Hematopoietic multipotent progenitor cell treated with erythropoietin and hydrocortisone succinate and interleukin-3 and kit ligand, for 15 days (in vitro differentiated cells): ENCODE results near the gene SCN8A.
"Not testable (repeated sequence)": the region's sequence is repeated elsewhere in the genome, so short reads cannot be mapped to it uniquely, and the experiment has no call there.

Source experiments
- DNase-seq: peaks from one replicate; pipeline ENCODE4 v3.0.0-alpha.2; 2015; ENCODE audit warnings: low spot score

SCN8A gene

GRCh38 chr12:51771008-51771407, 180.0 kb downstream of the SCN8A start:
- no peak for DNase-seq

DNA sequence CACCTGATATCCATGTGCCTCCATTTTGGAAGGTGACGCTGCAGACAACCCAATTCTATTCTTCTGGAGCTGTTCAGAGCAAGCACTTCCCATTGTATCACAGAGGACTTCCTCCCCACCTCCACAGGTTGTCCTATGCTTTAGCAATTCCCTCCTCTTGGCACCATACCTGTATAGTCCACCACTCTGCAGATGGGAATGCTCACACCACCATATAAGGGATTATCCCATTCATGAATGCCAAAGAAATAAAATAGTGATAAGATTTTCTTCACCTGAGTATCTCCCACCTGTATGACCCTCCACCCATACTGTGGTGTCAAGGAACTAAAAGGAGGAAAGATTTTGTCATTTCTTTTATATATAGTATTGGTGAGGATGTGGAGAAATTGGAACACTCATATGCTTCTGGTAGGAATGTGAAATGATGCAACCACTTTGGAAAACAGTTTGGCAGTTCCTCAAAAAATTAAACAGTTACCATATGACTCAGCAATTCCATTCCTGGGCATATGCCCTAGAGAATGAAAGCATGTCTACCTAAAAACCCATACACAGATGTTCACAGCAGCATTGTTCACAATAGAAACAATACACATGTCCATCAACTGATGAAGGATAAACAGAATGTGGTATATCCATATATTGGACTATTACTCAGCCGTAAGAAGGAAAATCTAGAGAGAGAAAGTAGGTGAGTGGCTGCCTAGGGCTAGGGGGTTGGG, 182.3 kb downstream of the SCN8A start:
- no peak for DNase-seq

DNA sequence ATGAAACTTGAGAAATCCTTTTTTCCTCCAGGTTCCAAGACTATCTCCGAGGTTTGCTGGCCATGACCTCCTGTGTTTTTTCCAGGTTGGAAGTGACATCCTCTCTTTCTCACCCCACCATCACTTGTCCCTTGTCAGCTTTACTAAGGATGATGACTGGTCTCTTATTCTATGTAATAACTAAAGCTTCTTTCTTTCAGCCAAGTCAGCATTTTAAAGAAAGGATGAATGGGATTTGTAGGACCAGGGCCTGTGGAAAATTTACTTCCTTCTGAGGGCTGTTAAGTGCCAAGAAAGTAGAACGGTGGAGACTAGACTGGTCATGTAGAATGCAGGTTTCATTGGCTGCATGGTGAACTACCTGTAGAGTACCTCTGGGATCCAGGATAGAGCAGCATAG, 183.9 kb downstream of the SCN8A start:
- no peak for DNase-seq

DNA sequence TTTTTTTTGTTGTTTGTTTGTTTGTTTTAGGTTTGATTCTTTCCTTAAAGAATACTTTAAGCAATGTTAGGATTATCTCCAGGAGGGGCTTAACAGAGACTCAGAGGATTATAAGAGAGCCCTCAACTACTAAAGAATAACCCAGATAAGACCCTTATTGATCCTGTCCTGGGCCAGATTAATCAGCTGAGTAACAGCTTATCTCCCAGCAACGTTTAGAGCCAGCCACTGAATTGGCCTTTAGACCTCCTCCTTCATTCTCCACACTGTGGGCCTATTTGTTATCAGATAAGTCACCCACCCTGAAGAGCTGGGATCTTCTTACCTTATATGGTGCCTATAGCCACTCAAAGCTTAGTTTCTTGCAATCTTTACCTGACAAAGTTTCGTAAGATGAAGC, 186.4 kb downstream of the SCN8A start:
- DNase-seq, result no peak

GRCh38 chr12:51777973-51778372, 186.9 kb downstream of the SCN8A start:
- DNase-seq, result no peak

- DNase-seq, result no peak
Observed at GRCh38 chr12:51779876-51780275, 188.8 kb downstream of the SCN8A start.

DNA sequence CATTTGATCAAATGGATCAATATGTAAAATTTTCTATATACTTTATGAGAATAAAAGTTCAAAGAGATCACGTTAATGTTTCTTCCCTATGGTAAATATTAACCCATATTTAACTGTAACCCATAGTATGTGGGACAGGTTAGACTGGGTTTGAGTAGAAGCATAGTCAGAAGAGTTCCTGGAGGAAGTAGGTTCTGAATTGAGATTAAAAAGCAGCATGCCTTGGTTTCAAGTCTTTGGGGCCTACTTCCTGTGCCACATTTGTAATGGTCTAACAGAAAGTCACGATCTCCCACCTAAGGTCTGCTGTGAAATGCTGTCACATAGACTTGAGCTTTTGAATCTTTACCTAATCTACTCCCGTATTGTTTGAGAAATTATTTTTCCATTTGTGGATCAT, 193.7 kb downstream of the SCN8A start:
- DNase-seq, result no peak

DNA sequence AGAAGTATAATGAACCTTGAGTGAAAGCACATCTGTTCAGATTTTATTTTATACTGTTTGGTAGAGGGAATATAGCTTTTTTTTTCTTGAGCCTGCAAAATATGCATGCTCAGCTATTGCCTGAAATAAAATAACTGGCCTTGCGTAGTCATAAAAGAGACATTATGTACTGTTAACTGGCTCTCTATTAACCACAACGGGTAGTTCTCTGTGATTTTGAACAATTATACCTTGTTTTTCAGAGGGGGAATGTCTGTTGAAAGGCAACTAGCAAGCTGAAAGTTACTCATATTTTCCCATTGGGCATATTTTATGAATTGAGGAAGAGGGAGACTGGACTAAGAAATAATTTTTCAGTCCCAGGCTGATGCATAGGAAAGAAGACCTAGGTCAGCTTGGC, 194.9 kb downstream of the SCN8A start:
- DNase-seq, result no peak

GRCh38 chr12:51788876-51789275, 197.8 kb downstream of the SCN8A start:
- DNase-seq, result no peak

- DNase-seq, result no peak
Observed at GRCh38 chr12:51792417-51792816, 201.4 kb downstream of the SCN8A start.

GRCh38 chr12:51793201-51793600, 202.2 kb downstream of the SCN8A start:
- no peak for DNase-seq

DNA sequence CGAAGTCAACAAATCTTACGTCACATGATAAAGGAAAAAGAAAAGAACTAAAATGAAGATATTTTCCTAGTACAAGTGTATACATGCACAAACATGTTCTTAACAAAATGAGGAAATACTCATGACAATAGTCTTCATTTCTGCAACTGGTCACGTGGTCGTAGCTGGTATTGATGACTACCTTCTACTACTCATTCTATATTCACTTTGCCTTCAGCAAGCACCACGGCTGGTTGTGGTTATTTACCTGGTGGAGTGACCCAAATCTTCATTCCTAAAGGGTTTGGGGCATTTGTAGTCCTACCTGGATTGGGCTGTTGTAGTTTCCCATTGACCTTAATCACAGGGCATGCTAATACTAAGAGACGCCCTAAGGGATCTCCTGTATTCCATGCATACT, 206.3 kb downstream of the SCN8A start:
- DNase-seq, result no peak

DNA sequence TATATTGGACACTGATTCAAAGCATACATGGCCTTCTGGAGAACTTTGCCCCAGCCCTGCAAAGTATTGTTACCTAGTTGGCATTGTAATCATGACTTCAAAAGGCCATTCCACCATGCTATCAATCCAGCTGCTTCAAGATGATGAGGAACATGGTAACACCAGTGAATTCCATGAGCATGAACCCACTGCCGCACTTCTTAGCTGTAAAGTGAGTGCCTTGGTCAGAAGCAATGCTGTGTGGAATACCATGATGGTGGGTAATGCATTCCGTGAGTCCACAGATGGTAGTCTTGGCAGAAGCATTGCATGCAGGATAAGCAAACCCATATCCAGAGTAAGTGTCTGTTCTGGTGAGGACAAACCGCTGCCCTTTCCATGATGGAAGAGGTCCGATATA, 207.0 kb downstream of the SCN8A start:
- DNase-seq, result not testable (repeated sequence)

- no peak for DNase-seq
Observed at GRCh38 chr12:51798501-51798900, 207.5 kb downstream of the SCN8A start.

DNA sequence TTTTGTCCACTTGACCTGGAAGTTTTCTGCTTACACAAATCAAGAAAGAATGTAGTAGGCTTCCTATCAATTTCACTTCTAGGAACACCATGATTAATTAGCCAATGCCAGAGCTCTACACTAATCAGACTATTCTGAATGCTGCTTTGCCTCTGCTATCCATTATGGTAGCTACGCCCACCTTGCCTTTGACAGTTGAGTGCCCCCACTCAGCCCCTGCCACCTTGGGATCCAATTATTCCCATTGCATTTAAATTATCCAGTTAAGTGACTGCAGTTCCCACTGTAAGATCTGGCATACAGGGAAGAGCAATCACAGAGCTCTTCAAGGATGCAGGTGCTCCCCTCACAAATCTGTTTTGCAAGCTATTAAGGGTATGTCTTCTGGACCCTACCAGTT, 210.0 kb downstream of the SCN8A start:
- DNase-seq, result no peak

GRCh38 chr12:51806896-51807295, 215.9 kb downstream of the SCN8A start:
- DNase-seq, result no peak

- no peak for DNase-seq
Observed at GRCh38 chr12:51809193-51809592, 218.2 kb downstream of the SCN8A start.

DNA sequence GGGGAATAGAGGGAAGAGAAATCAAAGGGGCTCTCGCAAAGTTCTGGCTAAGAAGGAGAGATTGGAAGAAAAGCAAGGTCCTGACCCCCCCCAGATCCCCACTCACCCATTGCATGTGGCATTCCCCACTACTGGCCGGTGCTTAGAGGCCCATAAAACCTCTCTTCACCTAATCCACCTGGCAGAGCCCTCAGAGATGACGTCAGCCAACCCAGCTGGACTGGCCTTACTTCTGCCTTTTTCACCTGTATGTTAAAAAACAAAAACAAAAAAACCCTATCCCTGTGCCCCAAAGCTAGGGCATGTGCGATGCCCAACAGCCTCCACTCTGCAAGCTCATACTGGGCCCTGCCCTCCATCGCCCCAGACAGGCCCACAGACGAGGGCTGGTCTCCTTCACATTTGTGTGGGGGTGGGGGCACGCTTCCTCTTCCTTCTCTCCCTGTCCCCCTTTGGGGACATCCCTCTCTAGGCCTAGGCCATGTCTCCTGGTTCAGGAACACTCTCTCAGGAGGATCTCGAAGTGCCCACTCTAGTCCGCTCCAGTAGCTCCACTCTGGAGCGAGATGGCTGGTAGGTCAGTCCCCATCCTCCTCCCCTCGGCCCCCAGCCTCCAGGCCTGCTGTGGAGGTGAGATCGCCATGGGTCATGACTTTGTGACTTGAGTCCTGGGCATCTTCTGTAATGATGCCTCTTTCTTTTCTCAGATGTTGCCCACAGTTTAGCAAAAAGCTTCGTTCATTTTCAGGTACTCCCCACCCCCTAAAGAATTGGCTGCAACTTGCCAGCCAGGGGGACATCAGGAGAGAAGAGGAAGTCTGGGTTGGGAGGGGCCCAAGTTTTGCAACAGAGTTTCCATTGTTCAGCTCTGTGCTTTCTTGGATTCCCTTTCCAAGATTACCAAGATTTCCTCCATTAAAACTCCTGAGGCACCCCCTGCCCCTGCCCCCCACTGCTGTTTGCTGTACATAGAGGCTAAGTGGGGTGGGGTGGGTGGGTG, 220.5 kb downstream of the SCN8A start:
- no peak for DNase-seq

- DNase-seq, result no peak
Observed at GRCh38 chr12:51812871-51813270, 221.8 kb downstream of the SCN8A start.

DNA sequence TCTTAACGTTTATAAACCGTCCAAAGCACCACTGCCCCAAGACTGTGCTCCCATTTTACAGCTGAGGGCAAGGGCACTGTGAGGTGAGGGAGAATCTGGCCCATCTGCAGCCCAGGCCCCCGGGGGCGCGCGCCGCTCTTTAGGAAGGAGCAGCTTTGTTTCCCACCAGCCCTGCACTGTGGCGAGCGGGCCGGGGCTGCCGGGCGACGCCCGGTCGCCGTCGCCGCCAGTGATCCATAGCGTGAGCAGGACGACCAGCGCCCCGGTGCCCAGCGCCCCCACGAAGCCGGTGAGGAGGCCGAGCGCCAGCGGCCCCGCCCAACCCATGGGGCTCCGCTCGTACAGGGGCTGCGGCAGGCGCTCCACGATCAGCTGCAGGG, 222.9 kb downstream of the SCN8A start:
- DNase-seq, result no peak

DNA sequence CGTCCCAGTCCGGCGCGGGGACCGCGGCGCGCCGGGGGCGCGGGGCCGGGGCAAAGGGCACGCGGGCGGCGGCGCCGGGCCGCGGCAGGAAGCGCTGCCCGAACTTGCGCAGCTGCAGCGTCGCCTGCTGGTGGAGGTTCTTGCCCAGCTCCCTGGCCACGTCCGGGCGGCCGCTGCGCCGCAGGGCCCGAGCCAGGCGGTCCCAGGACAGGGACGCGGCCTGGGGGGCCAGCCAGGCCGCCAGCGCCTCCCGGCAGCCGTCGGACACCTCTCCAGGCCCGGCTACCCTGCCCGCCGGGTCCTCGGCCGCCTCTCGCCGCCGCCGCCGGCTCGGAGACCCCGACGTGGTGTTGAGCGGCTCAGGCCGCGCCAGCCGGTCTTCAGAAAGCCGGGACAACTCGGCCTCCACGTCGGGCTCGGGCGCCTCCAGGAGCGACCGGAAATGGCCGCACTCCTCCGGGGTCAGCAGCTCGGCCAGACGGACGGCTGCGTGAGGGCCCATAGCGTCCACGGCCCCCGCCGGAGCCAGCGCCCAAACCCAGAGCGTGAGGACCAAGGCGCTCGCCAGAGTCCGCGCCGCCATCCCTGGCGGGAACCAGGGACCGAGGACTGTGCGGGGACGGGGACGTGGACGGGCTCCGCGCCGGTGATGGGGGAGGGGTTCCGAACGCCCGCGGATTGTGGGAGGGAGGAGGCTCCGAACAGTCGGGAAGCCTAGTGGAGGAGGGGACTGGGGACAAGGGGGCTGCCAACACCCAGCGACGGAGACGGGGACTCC, 223.5 kb downstream of the SCN8A start:
- no peak for DNase-seq

GRCh38 chr12:51815571-51815970, 224.5 kb downstream of the SCN8A start:
- no peak for DNase-seq
